Measurements from ENCODE around the gene DKK3.

DKK3 gene

DNA sequence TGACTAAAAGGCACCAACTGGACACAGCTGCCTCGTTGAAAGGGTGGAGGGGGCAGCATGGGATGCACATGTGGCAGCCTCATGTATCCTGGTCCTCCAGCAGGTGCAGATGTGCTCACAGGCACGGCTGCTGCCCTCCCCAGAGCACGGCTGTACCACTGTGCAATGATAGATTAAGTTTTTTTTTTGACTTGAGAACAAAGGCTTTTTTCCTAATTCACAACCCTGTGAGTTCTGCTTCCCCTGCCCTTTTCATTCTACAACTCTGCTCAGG is 11.4 kb downstream of the DKK3 start:
- TF ChIP-seq, protein P1, sequence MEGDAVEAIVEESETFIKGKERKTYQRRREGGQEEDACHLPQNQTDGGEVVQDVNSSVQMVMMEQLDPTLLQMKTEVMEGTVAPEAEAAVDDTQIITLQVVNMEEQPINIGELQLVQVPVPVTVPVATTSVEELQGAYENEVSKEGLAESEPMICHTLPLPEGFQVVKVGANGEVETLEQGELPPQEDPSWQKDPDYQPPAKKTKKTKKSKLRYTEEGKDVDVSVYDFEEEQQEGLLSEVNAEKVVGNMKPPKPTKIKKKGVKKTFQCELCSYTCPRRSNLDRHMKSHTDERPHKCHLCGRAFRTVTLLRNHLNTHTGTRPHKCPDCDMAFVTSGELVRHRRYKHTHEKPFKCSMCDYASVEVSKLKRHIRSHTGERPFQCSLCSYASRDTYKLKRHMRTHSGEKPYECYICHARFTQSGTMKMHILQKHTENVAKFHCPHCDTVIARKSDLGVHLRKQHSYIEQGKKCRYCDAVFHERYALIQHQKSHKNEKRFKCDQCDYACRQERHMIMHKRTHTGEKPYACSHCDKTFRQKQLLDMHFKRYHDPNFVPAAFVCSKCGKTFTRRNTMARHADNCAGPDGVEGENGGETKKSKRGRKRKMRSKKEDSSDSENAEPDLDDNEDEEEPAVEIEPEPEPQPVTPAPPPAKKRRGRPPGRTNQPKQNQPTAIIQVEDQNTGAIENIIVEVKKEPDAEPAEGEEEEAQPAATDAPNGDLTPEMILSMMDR (IDR thresholded peaks at IDR 0.05): no peak

DNA sequence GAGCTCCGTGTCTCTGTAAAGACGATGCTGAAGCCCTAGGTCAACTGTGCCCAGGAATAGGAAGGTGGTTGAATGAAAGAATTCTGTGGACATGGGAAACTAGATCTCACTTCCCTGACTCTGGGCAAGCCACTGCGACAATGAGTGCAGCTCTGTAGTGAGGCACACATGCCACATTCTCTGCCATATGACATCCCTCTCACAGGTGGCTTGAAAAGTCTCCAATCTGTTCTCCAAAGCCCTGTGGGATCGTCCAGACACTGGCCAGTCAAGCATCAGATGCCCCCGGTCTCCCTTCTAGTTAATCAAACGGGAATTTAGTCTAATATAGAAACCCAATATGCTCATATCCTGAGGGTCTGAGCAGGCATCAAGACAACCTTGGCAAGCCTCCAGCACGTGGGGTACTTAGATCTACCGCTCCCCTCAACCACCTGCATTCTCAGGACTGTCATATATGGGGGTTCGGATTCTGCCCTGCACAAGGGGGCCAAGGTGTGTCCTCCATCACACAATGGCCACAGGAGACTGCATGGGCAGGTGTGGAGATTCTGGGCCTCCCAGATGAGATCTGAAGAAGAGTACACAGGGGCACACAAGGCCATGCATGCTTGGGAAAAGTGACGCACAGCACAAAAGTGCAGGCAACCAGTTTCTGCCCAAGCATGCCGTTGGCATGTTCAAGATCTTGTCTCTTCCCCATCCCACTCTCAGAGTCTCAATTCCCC is 11.9 kb downstream of the DKK3 start:
- TF ChIP-seq, protein P1 (IDR thresholded peaks at IDR 0.05): no peak

DNA sequence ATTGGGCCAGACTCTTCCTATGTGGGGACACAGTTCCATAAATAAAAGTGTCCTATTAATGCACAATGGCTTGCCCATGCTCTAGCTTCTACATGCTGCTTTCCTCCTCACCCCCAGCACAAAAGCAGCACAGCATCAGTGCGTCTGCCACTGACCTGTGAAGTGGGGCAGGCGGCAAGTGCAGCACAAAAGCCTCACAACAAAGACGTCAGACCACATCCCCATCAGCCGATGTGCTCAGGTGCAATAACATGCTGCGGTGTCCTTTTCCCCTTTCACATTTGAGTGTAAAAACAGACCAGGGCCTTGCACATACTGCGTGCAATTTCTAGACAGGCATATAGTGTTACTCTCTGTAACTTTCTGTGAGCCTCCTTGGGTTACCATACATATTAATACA is 12.8 kb downstream of the DKK3 start:
- TF ChIP-seq, protein P1 (IDR thresholded peaks at IDR 0.05): no peak

DNA sequence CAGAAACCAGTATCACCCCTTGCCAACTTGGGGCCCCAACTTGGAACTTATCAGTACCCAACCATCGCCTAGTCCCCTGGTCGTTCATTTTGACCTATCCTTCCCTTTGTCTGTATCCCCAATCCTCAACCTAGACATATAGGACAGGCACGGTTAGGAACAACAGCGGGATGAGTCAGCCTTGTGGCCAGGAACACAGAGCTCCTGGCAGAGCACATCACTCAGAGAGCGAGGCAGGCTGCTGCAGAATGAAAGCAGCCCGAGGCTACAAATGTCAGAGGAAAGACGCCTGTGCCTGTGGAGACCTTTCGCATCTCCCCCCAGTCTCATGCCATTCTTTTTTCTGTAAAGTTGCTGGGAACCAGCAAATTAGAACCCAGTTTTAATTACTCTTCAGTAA is 14.6 kb downstream of the DKK3 start:
- TF ChIP-seq, protein P1 (IDR thresholded peaks at IDR 0.05): no peak

DNA sequence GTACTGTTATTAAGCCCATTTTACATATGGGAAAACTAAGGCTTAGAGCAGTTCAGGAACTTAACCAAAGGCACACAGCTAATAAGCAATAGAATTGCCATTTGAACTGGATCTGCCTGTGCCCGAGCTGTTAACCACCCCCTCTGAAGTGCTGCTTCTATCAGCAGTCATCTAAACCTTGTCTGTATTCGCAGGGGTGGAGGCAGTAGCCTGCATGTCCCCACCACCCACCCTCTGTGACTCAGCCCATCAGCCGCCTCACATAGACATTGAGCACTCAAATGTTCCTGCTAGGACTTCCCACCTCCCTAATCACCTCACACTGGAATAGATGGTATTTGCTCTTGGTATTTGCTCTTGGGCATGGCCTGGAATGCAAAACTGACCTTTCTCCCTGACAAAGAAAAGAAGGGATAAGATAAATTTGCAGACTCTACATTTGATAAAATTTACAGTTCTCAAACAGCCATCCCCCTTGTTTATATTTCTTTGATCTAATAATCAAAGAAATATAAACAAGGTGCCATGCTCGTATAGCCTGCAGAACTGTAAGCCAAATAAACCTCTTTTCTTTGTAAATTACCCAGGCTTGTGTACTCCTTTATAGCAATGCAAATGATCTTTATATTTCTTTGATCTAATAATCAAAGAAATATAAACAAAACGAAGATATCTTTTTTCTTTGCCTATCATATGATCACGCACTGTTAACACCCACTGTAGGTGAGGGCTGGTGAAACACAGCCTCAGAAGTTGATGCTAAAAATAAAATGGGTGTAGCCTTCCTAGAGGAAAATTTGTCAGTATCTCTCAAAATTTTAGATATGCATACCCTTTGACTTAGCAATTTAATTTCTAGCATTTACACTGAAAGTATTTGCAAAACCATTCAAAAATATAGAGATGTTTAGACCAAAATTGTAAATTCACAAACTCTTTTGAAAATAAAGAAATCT is 15.9 kb downstream of the DKK3 start:
- TF ChIP-seq, protein P1 (IDR thresholded peaks at IDR 0.05): no peak

DNA sequence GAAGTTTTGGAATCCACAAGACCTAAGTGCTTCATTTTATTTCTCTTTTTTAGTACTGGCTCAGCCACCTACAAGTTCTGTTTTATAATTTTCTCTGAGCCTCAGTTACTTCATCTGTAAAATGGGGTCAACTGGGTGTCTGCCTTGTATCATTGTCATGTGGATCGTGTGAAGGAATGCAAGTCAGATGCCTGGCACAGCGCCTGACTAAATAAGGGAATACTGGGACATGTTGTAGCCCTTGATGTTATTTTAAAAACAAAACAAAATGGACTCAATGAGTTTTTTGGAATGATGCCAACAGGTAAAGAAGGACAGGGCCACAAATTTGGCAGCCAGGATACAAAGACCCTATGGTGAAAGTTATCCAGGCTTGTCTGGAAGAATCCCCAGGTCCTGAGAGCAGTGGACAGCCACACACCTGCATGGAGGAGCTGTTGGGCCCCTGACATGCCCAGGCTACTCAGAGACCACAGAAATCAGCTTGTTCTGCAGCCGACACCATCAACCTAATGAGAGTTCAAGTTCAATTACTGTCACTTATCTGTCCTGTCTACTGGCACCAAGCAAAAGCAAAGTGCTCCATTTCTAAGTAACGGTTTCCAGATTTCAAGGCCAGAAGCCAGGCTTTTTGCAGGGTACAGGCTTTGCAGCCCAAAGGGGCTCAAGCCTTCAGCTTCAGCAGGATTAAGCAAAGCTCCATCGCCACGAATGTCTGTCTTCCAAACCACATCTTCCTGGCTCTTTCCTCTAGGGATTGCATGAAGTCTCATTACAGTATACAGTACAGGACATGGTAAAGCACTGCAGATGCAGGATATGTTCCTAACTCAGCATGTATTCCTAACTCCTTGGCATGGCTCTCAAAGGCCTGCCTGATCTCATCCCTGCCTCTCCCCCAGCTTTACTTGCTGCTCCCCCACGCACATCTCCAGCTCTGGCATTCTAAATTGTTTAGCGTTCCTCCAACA is 18.4 kb downstream of the DKK3 start:
- TF ChIP-seq, protein P1 (IDR thresholded peaks at IDR 0.05): no peak

DNA sequence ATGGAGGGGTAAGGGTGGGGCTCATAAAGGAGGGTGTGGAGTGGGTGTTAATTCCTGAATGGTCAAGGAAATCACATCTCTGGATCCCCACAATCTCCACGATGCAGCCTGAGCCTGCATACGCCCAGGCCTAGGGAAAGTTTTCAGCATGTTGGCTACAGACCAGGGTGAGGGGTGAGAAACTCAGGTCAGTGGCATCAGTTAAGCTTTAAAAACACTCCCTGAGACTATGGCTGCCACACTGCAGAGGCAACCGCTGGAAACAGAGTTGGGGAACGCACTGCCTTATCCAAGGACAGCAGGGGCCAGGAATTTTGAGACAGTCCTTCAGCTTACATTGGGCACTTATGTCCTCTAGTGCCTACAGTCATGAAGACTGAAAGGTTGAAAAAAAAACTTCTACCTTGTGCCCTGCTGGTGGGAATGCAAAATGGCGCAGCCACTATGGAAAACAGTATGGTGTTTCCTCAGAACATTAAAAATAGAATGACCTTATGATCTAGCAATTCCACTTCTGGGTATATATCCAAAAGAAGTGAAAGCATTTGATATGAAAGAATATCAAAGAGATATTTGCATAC is 19.7 kb downstream of the DKK3 start:
- TF ChIP-seq, protein P1 (IDR thresholded peaks at IDR 0.05): no peak
